ENCODE results near the gene LRCH4. TPM values are rescaled to one million over a fixed set of nuclear protein-coding genes. Genes with fewer than 3 reads are reported as not detected.

LRCH4 gene
- polyA plus RNA-seq, 1 donor (not counting 4 experiments of a cell fraction or from before 2014, with no cell fraction given) = 4.9 TPM

DNA sequence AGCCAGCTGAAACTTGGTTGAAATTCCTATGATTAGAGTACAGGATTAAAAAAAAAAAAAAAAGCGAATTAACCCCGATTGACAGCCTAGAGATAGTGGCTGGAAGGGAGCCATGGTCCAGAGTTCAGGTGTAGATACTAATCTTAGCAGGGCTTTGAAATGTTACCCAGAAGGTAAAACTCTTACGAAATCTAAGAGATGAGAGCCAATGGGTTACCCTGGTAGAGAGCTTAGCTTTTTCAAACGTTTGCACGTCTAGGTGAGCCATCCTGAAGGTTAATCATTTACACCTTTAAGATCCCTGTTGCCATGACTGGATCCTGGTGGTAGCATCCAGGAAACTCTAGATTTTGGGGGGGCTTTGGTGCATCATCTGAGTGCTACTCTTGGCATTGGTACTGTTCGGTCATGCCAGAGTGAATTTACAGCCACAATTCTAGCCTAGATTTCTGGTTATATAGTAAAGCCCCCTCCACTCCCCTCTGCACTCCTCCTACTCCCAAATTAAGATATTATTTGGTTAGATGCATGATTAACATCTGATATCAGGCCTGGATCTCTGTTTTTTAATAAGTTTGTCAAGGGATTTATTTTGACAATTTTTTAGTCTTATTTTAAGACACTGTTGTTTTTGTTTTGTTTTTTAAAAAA, 45.7 kb downstream of the LRCH4 start:
- Histone ChIP-seq H3K4me2 (ENCODE audit: control insufficient read depth, extremely low read depth, insufficient read depth, low read depth, low read length) (peak overlapping the region; percentile 98), H3K9me3 (ENCODE audit: control insufficient read depth, low read depth, low read length) (no peaks in the 10 kb centered on the region), H3K9me1 (ENCODE audit: control insufficient read depth, extremely low read depth, insufficient read depth, low read length) (no peaks in the 10 kb centered on the region), H3K9ac (ENCODE audit: control insufficient read depth, extremely low read depth, insufficient read depth, low read length) (peak overlapping the region; percentile 55), H3K27me3 (ENCODE audit: control insufficient read depth, extremely low read depth, insufficient read depth, low read length) (no peaks in the 10 kb centered on the region), H3K4me1 (ENCODE audit: control insufficient read depth, extremely low read depth, insufficient read depth, low read length) (peaks cover 16% of the 10 kb centered on the region), H2AFZ (ENCODE audit: control insufficient read depth, low read length) (no peak overlapping the region), H3K27ac (ENCODE audit: control insufficient read depth, insufficient read depth, low read length) (no peak overlapping the region), H4K20me1 (ENCODE audit: control insufficient read depth, extremely low read depth, insufficient read depth, low read length) (no peaks in the 10 kb centered on the region), H3K4me3 (ENCODE audit: control insufficient read depth in 2 of 3, extremely low read depth in 1 of 3, insufficient read depth in 2 of 3, low read depth in 1 of 3, low read length in 3 of 3) (peak overlapping the region; percentile 72 to 84 (median 74)), H3K36me3 (ENCODE audit: control insufficient read depth in 2 of 2, extremely low read depth in 1 of 2, insufficient read depth in 2 of 2, low read length in 2 of 2) (no peaks in the 10 kb centered on the region), H3K79me2 (ENCODE audit: control insufficient read depth, insufficient read depth, low read length) (no peaks in the 10 kb centered on the region)
- FAIRE-seq (no peak), DNase-seq (ENCODE audit: low read depth, low spot score) (no peak)
- dilution Hi-C loops (cut with MboI; ENCODE audit: extremely low pct_ligation_motif_present, low sequenced_read_pairs) = no loop called here
- no peak for TF ChIP-seq EZH2 (IDR thresholded peaks at IDR 0.05; ENCODE audit: low read length)
- TF ChIP-seq, protein P1, sequence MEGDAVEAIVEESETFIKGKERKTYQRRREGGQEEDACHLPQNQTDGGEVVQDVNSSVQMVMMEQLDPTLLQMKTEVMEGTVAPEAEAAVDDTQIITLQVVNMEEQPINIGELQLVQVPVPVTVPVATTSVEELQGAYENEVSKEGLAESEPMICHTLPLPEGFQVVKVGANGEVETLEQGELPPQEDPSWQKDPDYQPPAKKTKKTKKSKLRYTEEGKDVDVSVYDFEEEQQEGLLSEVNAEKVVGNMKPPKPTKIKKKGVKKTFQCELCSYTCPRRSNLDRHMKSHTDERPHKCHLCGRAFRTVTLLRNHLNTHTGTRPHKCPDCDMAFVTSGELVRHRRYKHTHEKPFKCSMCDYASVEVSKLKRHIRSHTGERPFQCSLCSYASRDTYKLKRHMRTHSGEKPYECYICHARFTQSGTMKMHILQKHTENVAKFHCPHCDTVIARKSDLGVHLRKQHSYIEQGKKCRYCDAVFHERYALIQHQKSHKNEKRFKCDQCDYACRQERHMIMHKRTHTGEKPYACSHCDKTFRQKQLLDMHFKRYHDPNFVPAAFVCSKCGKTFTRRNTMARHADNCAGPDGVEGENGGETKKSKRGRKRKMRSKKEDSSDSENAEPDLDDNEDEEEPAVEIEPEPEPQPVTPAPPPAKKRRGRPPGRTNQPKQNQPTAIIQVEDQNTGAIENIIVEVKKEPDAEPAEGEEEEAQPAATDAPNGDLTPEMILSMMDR (optimal IDR thresholded peaks at IDR 0.05 in 1 of 3, IDR thresholded peaks at IDR 0.05 in 1 of 3, conservative IDR thresholded peaks at IDR 0.05 in 1 of 3; ENCODE audit: extremely low read depth in 1 of 3, insufficient read depth in 2 of 3, low read length in 3 of 3) = no peak

DNA sequence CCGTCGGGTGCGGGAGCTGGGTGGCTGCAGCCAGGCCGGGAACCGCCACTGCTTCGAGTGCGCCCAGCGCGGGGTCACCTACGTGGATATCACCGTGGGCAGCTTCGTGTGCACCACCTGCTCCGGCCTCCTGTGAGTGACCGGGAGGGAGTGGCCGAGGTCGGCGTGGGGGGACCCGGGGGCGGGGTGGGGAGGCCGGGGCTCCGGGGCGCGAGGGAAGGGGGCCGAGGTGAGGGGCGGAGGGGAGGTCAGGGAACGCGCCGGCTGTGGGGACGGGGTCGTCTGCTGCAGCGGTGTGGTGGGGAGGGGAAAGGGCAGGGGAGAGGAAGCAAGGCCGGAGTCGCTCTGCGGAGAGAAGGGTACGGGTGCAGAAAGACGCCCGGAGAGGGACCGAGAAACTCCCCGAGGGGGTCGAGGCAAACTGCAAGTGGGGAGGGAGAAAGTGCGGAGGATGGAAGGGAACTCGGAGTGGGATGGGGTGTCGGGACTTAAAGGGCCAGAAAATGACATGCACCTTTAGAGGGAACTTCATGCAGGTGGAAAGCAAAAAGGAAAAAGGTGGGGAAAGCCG, 46.4 kb downstream of the LRCH4 start:
- Histone ChIP-seq H3K4me1 (ENCODE audit: control insufficient read depth, extremely low read depth, insufficient read depth, low read length) (peaks cover 10% of the 10 kb centered on the region), H3K4me2 (ENCODE audit: control insufficient read depth, extremely low read depth, insufficient read depth, low read depth, low read length) (peak overlapping the region; percentile 98), H3K27me3 (ENCODE audit: control insufficient read depth, extremely low read depth, insufficient read depth, low read length) (no peaks in the 10 kb centered on the region), H3K9me3 (ENCODE audit: control insufficient read depth, low read depth, low read length) (no peaks in the 10 kb centered on the region), H3K9me1 (ENCODE audit: control insufficient read depth, extremely low read depth, insufficient read depth, low read length) (no peaks in the 10 kb centered on the region), H3K4me3 (ENCODE audit: control insufficient read depth in 2 of 3, extremely low read depth in 1 of 3, insufficient read depth in 2 of 3, low read depth in 1 of 3, low read length in 3 of 3) (peak overlapping the region; percentile 72 to 84 (median 74)), H4K20me1 (ENCODE audit: control insufficient read depth, extremely low read depth, insufficient read depth, low read length) (no peaks in the 10 kb centered on the region), H3K27ac (ENCODE audit: control insufficient read depth, insufficient read depth, low read length) (no peak overlapping the region), H3K79me2 (ENCODE audit: control insufficient read depth, insufficient read depth, low read length) (no peaks in the 10 kb centered on the region), H2AFZ (ENCODE audit: control insufficient read depth, low read length) (peak overlapping the region; percentile 79), H3K9ac (ENCODE audit: control insufficient read depth, extremely low read depth, insufficient read depth, low read length) (peak overlapping the region; percentile 55), H3K36me3 (ENCODE audit: control insufficient read depth in 2 of 2, extremely low read depth in 1 of 2, insufficient read depth in 2 of 2, low read length in 2 of 2) (no peaks in the 10 kb centered on the region)
- DNase-seq (ENCODE audit: low read depth, low spot score) (no peak), FAIRE-seq (no peak)
- no peak for TF ChIP-seq EZH2 (IDR thresholded peaks at IDR 0.05; ENCODE audit: low read length)
- dilution Hi-C loops (cut with MboI; ENCODE audit: extremely low pct_ligation_motif_present, low sequenced_read_pairs) = no loop called here

Data from keratinocyte (primary cell).